Caco-2 (cell line): Measurements from ENCODE around the gene PGGT1B. TPM values are rescaled to one million over a fixed set of nuclear protein-coding genes. Genes with fewer than 3 reads are reported as not detected.

Experiments
- BruUV-seq: library from RNA; stranded (reverse); fragments of 400-500 nt; replicated peaks from 2 replicates; lab custom pipeline; 2021; lab: Mats Ljungman, UMichigan
- CTCF ChIA-PET: fragments of 300-600 bp; sonication (Branson Sonifier 250); formaldehyde crosslinking; loops from one replicate; lab custom pipeline; 2022; ENCODE audit warnings: antibody characterized with exemption; lab: Charles Lee
- POLR2A ChIA-PET: fragments of 300-600 bp; sonication (Branson Sonifier 250); formaldehyde crosslinking; loops from one replicate; lab custom pipeline; 2022; ENCODE audit warnings: antibody characterized with exemption; lab: Charles Lee
- DNase-seq, 2 experiments: peaks; one replicate each; pipeline versions ENCODE4 v3.0.0 to v3.0.0-alpha.2; 2020 to 2022
- H3K27me3 ChIP-seq: replicated peaks from 2 replicates; pipeline ENCODE4 v1.6.0; 2011; ENCODE audit warnings: low read length; ENCODE audit not compliant: control insufficient read depth, insufficient read depth
- H3K36me3 ChIP-seq: 2 replicates; pipeline ENCODE4 v1.5.1; 2011; ENCODE audit warnings: low read length; ENCODE audit not compliant: control insufficient read depth, insufficient read depth
- H3K4me1 ChIP-seq: fragments of 250-450 bp; sonication (Bioruptor Pico); 2 replicates; pipeline ENCODE4 v1.5.1; 2020; ENCODE audit warnings: mild to moderate bottlenecking
- H3K4me3 ChIP-seq: 2 replicates; pipeline ENCODE4 v1.5.1; 2011; ENCODE audit warnings: low read depth, mild to moderate bottlenecking, control low read depth, low read length
- H3K9me3 ChIP-seq: fragments of 250-450 bp; sonication (Bioruptor Pico); 2 replicates; pipeline ENCODE4 v1.5.1; 2020; ENCODE audit warnings: mild to moderate bottlenecking, moderate library complexity
- H3K27ac Mint-ChIP-seq: one replicate; pipeline ENCODE4 v1.8.0; 2022; ENCODE audit warnings: mixed read lengths; ENCODE audit not compliant: unreplicated experiment
- H3K27me3 Mint-ChIP-seq: one replicate; pipeline ENCODE4 v1.8.0; 2022; ENCODE audit warnings: mixed read lengths; ENCODE audit not compliant: insufficient read depth, unreplicated experiment
- H3K36me3 Mint-ChIP-seq: one replicate; pipeline ENCODE4 v1.8.0; 2022; ENCODE audit warnings: mild to moderate bottlenecking, mixed read lengths; ENCODE audit not compliant: insufficient read depth, unreplicated experiment
- H3K4me1 Mint-ChIP-seq: one replicate; pipeline ENCODE4 v1.8.0; 2022; ENCODE audit warnings: low read depth, mixed read lengths; ENCODE audit not compliant: unreplicated experiment
- H3K4me3 Mint-ChIP-seq: one replicate; pipeline ENCODE4 v1.8.0; 2022; ENCODE audit warnings: mild to moderate bottlenecking, moderate library complexity, mixed read lengths; ENCODE audit not compliant: unreplicated experiment
- H3K9me3 Mint-ChIP-seq: one replicate; pipeline ENCODE4 v1.8.0; 2022; ENCODE audit warnings: mixed read lengths; ENCODE audit not compliant: unreplicated experiment
- CTCF ChIP-seq, 2 experiments: fragments of 200-600 bp in 1 of 2; IDR thresholded peaks; 1 replicate in 1 of 2; 2 replicates in 1 of 2; pipeline versions ENCODE4 v1.5.1 to v1.8.0; 2011 to 2022; ENCODE audit warnings: antibody characterized with exemption in 1 of 2, control low read depth in 1 of 2, inconsistent platforms in 1 of 2, low read depth in 1 of 2, low read length in 1 of 2, mild to moderate bottlenecking in 1 of 2, moderate library complexity in 1 of 2; ENCODE audit not compliant: insufficient read depth in 1 of 2, severe bottlenecking in 1 of 2, unreplicated experiment in 1 of 2
- intact Hi-C: fragments of 100-400 bp; cut with micrococcal nuclease; formaldehyde crosslinking; loops from one replicate; pipeline ENCODE4 v1.10.0; 2022; ENCODE audit not compliant: unreplicated experiment
- total RNA-seq: library from RNA; stranded (reverse); gene quantifications from 2 replicates; pipeline ENCODE4 v1.2.3, GENCODE V29; 2022

The PGGT1B gene
- total RNA-seq, 1 experiment from 2014 or later: 39.4 TPM

- POLR2A ChIA-PET: no interaction called here
- DNase-seq: no peak
- BruUV-seq: no TSS peak
Measured at GRCh38 chr5:115209279-115209678, 53.4 kb downstream of the PGGT1B start.

GRCh38 chr5:115202952-115203351, 59.7 kb downstream of the PGGT1B start:
- no peaks in the 10 kb centered on the region for H3K9me3 Mint-ChIP-seq
- H3K4me1 ChIP-seq: no peaks in the 10 kb centered on the region
- H3K4me1 Mint-ChIP-seq: no peaks in the 10 kb centered on the region
- no peak for DNase-seq
- H3K4me3 ChIP-seq: no peak overlapping the region
- no peak for TF ChIP-seq CTCF (IDR thresholded peaks at IDR 0.05; ENCODE audit: insufficient read depth in 1 of 2, low read depth in 1 of 2, low read length in 1 of 2, severe bottlenecking in 1 of 2, unreplicated experiment in 1 of 2)
- H3K36me3 Mint-ChIP-seq: no peaks in the 10 kb centered on the region
- no TSS peak for BruUV-seq
- H3K27ac Mint-ChIP-seq: no peak overlapping the region
- no peaks in the 10 kb centered on the region for H3K27me3 ChIP-seq
- ChIA-PET POLR2A (no interaction called here), CTCF (no interaction called here)
- no peaks in the 10 kb centered on the region for H3K36me3 ChIP-seq
- H3K27me3 Mint-ChIP-seq: peaks cover 4% of the 10 kb centered on the region
- no peaks in the 10 kb centered on the region for H3K9me3 ChIP-seq
- intact Hi-C loops: no loop called here
- H3K4me3 Mint-ChIP-seq: no peak overlapping the region

More at GRCh38 chr5:115209279-115209678, 53.4 kb downstream of the PGGT1B start:
- H3K9me3 ChIP-seq: no peaks in the 10 kb centered on the region
- no peaks in the 10 kb centered on the region for H3K4me1 Mint-ChIP-seq
- no peak overlapping the region for H3K4me3 ChIP-seq
- CTCF ChIA-PET: no interaction called here
- no peaks in the 10 kb centered on the region for H3K36me3 Mint-ChIP-seq
- no peaks in the 10 kb centered on the region for H3K9me3 Mint-ChIP-seq
- H3K27me3 Mint-ChIP-seq: no peaks in the 10 kb centered on the region
- no peak for TF ChIP-seq CTCF (IDR thresholded peaks at IDR 0.05; ENCODE audit: insufficient read depth in 1 of 2, low read depth in 1 of 2, low read length in 1 of 2, severe bottlenecking in 1 of 2, unreplicated experiment in 1 of 2)
- H3K27me3 ChIP-seq: no peaks in the 10 kb centered on the region
- H3K27ac Mint-ChIP-seq: no peak overlapping the region
- no peak overlapping the region for H3K4me3 Mint-ChIP-seq
- no peaks in the 10 kb centered on the region for H3K36me3 ChIP-seq
- intact Hi-C loops: no loop called here
- no peaks in the 10 kb centered on the region for H3K4me1 ChIP-seq

GRCh38 chr5:115196161-115196560, 66.5 kb downstream of the PGGT1B start:
- no peaks in the 10 kb centered on the region for H3K4me1 Mint-ChIP-seq
- CTCF ChIA-PET: no interaction called here
- no peaks in the 10 kb centered on the region for H3K27me3 ChIP-seq

More at GRCh38 chr5:115196161-115196560, 66.5 kb downstream of the PGGT1B start:
- intact Hi-C loops: no loop called here
- Mint-ChIP-seq H3K27ac (no peak overlapping the region), H3K36me3 (no peaks in the 10 kb centered on the region), H3K27me3 (peaks cover 23% of the 10 kb centered on the region), H3K4me3 (no peak overlapping the region), H3K9me3 (no peaks in the 10 kb centered on the region)
- Histone ChIP-seq H3K4me1 (no peaks in the 10 kb centered on the region), H3K9me3 (no peaks in the 10 kb centered on the region), H3K4me3 (no peak overlapping the region), H3K36me3 (no peaks in the 10 kb centered on the region)
- DNase-seq: no peak
- BruUV-seq: no TSS peak
- POLR2A ChIA-PET: no interaction called here
- TF ChIP-seq CTCF (IDR thresholded peaks at IDR 0.05; ENCODE audit: insufficient read depth in 1 of 2, low read depth in 1 of 2, low read length in 1 of 2, severe bottlenecking in 1 of 2, unreplicated experiment in 1 of 2): no peak
